ENCODE results near the gene NFKBIZ.

DNA sequence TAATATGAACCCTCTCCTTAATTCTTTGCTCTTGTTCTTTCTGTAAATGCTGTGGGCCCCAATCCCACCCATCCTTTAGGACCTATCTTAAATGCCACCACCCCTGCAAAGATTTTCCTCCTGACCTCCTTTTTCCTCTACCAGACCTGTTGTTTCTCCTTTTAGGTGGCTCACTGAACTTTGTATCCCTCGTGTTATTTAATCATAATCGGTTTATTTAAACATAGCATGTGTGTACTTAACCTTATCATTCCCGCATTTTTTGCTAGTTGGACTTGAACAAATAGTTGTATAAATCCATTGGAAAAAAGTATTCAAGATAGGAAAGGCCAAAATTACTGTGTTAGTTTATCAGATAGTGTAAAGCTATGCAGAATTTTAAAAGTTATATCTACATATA, 988 bp upstream of the NFKBIZ start:
- TF ChIP-seq, protein P1, sequence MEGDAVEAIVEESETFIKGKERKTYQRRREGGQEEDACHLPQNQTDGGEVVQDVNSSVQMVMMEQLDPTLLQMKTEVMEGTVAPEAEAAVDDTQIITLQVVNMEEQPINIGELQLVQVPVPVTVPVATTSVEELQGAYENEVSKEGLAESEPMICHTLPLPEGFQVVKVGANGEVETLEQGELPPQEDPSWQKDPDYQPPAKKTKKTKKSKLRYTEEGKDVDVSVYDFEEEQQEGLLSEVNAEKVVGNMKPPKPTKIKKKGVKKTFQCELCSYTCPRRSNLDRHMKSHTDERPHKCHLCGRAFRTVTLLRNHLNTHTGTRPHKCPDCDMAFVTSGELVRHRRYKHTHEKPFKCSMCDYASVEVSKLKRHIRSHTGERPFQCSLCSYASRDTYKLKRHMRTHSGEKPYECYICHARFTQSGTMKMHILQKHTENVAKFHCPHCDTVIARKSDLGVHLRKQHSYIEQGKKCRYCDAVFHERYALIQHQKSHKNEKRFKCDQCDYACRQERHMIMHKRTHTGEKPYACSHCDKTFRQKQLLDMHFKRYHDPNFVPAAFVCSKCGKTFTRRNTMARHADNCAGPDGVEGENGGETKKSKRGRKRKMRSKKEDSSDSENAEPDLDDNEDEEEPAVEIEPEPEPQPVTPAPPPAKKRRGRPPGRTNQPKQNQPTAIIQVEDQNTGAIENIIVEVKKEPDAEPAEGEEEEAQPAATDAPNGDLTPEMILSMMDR (IDR thresholded peaks at IDR 0.05; ENCODE audit: extremely low read depth in 1 of 2, insufficient read depth in 1 of 2, low read depth in 1 of 2, low read length in 2 of 2): no peak
- TF ChIP-seq EZH2 (IDR thresholded peaks at IDR 0.05; ENCODE audit: borderline replicate concordance, low read depth, low read length, severe bottlenecking): no peak
